Kidney epithelial cell (primary cell): Measurements from ENCODE around the gene CDK5RAP2. TPM values are rescaled to one million over a fixed set of nuclear protein-coding genes. Genes with fewer than 3 reads are reported as not detected.
"Not testable (repeated sequence)": the region's sequence is repeated elsewhere in the genome, so short reads cannot be mapped to it uniquely, and the experiment has no call there.

ENCODE experiments used
- DNase-seq: peaks from one replicate; pipeline ENCODE4 v3.0.0-alpha.2; 2010; ENCODE audit warnings: low read depth
- H3K27me3 ChIP-seq: 2 replicates; pipeline ENCODE4 v1.6.0; 2011; ENCODE audit warnings: low read length; ENCODE audit not compliant: control insufficient read depth, insufficient read depth
- H3K36me3 ChIP-seq: 2 replicates; pipeline ENCODE4 v1.5.1; 2011; ENCODE audit warnings: low read length; ENCODE audit not compliant: control insufficient read depth, insufficient read depth
- H3K4me3 ChIP-seq: 2 replicates; pipeline ENCODE4 v1.5.1; 2011; ENCODE audit warnings: low read depth, mild to moderate bottlenecking, control low read depth, low read length
- total RNA-seq: library from RNA; depleted of rRNA; stranded (reverse); fragments of >200 nt; gene quantifications from 2 replicates; pipeline ENCODE4 v1.2.3, GENCODE V29; 2015
- TF ChIP-seq, protein P1 (sequence below): IDR thresholded peaks from 2 replicates; pipeline ENCODE4 v1.5.1; 2011; ENCODE audit warnings: mild to moderate bottlenecking, moderate library complexity, low read length, control low read depth, inconsistent platforms; ENCODE audit not compliant: insufficient read depth, poor library complexity, severe bottlenecking

Gene CDK5RAP2
- total RNA-seq, 1 donor from 2014 or later: 41.9 TPM

- DNase-seq: no peak
- Histone ChIP-seq H3K36me3 (peaks cover 3% of the 10 kb centered on the region), H3K4me3 (no peak overlapping the region), H3K27me3 (no peaks in the 10 kb centered on the region)
- TF ChIP-seq, protein P1, sequence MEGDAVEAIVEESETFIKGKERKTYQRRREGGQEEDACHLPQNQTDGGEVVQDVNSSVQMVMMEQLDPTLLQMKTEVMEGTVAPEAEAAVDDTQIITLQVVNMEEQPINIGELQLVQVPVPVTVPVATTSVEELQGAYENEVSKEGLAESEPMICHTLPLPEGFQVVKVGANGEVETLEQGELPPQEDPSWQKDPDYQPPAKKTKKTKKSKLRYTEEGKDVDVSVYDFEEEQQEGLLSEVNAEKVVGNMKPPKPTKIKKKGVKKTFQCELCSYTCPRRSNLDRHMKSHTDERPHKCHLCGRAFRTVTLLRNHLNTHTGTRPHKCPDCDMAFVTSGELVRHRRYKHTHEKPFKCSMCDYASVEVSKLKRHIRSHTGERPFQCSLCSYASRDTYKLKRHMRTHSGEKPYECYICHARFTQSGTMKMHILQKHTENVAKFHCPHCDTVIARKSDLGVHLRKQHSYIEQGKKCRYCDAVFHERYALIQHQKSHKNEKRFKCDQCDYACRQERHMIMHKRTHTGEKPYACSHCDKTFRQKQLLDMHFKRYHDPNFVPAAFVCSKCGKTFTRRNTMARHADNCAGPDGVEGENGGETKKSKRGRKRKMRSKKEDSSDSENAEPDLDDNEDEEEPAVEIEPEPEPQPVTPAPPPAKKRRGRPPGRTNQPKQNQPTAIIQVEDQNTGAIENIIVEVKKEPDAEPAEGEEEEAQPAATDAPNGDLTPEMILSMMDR: peak; percentile 45
These were observed 48.2 kb downstream of the CDK5RAP2 start for GRCh38 chr9:120531683-120532300.

- H3K36me3 ChIP-seq, H3K27me3 ChIP-seq, DNase-seq, H3K4me3 ChIP-seq: not testable (repeated sequence)
These were observed 49.6 kb downstream of the CDK5RAP2 start for GRCh38 chr9:120530220-120530832.

DNA sequence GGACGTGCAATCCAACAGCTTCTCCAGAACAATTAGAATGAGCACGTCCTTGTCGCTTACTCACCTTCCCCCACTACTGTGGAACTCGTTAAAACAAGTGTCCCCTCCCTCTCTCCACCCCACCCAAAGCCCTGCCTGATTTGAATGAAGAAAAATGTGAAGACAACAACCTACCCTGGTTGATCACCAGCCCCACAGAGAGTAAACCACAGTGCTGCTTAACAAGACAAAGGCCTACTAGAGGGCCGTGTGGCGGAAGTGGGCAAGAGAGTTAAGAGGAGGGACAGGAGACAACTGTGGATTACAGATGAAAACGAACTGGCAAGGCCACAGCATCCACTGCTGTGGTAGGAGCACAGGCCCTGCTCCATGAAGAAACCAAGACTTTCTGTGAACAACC lies 51.1 kb downstream of the CDK5RAP2 start:
- no peak for DNase-seq
- H3K27me3 ChIP-seq: no peaks in the 10 kb centered on the region
- TF ChIP-seq, protein P1: no peak

GRCh38 chr9:120528327-120528726 lies 51.6 kb downstream of the CDK5RAP2 start:
- DNase-seq: no peak
- TF ChIP-seq, protein P1: no peak
- Histone ChIP-seq H3K4me3 (no peak overlapping the region), H3K36me3 (peaks cover 3% of the 10 kb centered on the region), H3K27me3 (no peaks in the 10 kb centered on the region)

More for the DNA sequence above, 51.1 kb downstream of the CDK5RAP2 start:
- H3K36me3 ChIP-seq: peaks cover 3% of the 10 kb centered on the region
- no peak overlapping the region for H3K4me3 ChIP-seq

GRCh38 chr9:120526534-120526933 lies 53.4 kb downstream of the CDK5RAP2 start:
- TF ChIP-seq, protein P1: no peak
- Histone ChIP-seq H3K4me3 (no peak overlapping the region), H3K36me3 (peaks cover 2% of the 10 kb centered on the region), H3K27me3 (no peaks in the 10 kb centered on the region)
- DNase-seq: no peak

GRCh38 chr9:120524863-120525262 lies 55.1 kb downstream of the CDK5RAP2 start:
- Histone ChIP-seq H3K36me3 (peaks cover 2% of the 10 kb centered on the region), H3K27me3 (no peaks in the 10 kb centered on the region), H3K4me3 (no peak overlapping the region)
- TF ChIP-seq, protein P1: no peak
- DNase-seq: no peak
